ENCODE data around the gene CLASP2. TPM values are rescaled to one million over a fixed set of nuclear protein-coding genes. Genes with fewer than 3 reads are reported as not detected.

The CLASP2 gene
- total RNA-seq, 1 experiment from 2014 or later = 66.3 TPM

GRCh38 chr3:33644582-33644981, 73.5 kb downstream of the CLASP2 start:
- H3K4me1 ChIP-seq = 0 out of 2 replicates have a peak, but pooled peaks cover 3% of the 10 kb centered on the region
- Mint-ChIP-seq H3K36me3 (ENCODE audit: insufficient read depth, unreplicated experiment) (no peaks in the 10 kb centered on the region), H3K4me1 (ENCODE audit: low read depth, unreplicated experiment) (no peaks in the 10 kb centered on the region), H3K27ac (ENCODE audit: unreplicated experiment) (no peak overlapping the region), H3K9me3 (ENCODE audit: unreplicated experiment) (no peaks in the 10 kb centered on the region), H3K4me3 (ENCODE audit: unreplicated experiment) (no peak overlapping the region), H3K27me3 (ENCODE audit: insufficient read depth, unreplicated experiment) (no peaks in the 10 kb centered on the region)
- POLR2A ChIA-PET = no interaction called here
- H3K4me3 ChIP-seq (ENCODE audit: low read depth, low read length) = no peak overlapping the region
- intact Hi-C loops (cut with micrococcal nuclease; ENCODE audit: unreplicated experiment) = no loop called here
- no peak for TF ChIP-seq CTCF (IDR thresholded peaks at IDR 0.05; ENCODE audit: insufficient read depth in 1 of 2, low read depth in 1 of 2, low read length in 1 of 2, severe bottlenecking in 1 of 2, unreplicated experiment in 1 of 2)
- BruUV-seq (replicated peaks) = no TSS peak
- DNase-seq = no peak
- no peaks in the 10 kb centered on the region for H3K27me3 ChIP-seq (replicated peaks; ENCODE audit: control insufficient read depth, insufficient read depth, low read length)
- CTCF ChIA-PET = interaction anchor here (0.9 kb wide), 1 partner anchor 143 kb away, joined by 3 read pairs; no protein-coding TSS in a partner anchor
- H3K9me3 ChIP-seq = no peaks in the 10 kb centered on the region
- H3K36me3 ChIP-seq (ENCODE audit: control insufficient read depth, insufficient read depth, low read length) = no peaks in the 10 kb centered on the region

GRCh38 chr3:33642806-33643205, 75.2 kb downstream of the CLASP2 start:
- no peak for TF ChIP-seq CTCF (IDR thresholded peaks at IDR 0.05; ENCODE audit: insufficient read depth in 1 of 2, low read depth in 1 of 2, low read length in 1 of 2, severe bottlenecking in 1 of 2, unreplicated experiment in 1 of 2)
- no peaks in the 10 kb centered on the region for H3K9me3 Mint-ChIP-seq (ENCODE audit: unreplicated experiment)
- H3K36me3 ChIP-seq (ENCODE audit: control insufficient read depth, insufficient read depth, low read length) = no peaks in the 10 kb centered on the region
- peaks cover 4% of the 10 kb centered on the region for H3K36me3 Mint-ChIP-seq (ENCODE audit: insufficient read depth, unreplicated experiment)
- H3K4me3 Mint-ChIP-seq (ENCODE audit: unreplicated experiment) = no peak overlapping the region
- no TSS peak for BruUV-seq (replicated peaks)
- H3K4me1 ChIP-seq = 0 out of 2 replicates have a peak, but pooled peaks cover 3% of the 10 kb centered on the region
- no peaks in the 10 kb centered on the region for H3K4me1 Mint-ChIP-seq (ENCODE audit: low read depth, unreplicated experiment)
- POLR2A ChIA-PET = no interaction called here
- H3K27ac Mint-ChIP-seq (ENCODE audit: unreplicated experiment) = no peak overlapping the region
- DNase-seq = no peak
- H3K9me3 ChIP-seq = no peaks in the 10 kb centered on the region
- intact Hi-C loops (cut with micrococcal nuclease; ENCODE audit: unreplicated experiment) = no loop called here
- CTCF ChIA-PET = interaction anchor here (0.8 kb wide), 1 partner anchor 144 kb away, joined by 3 read pairs; no protein-coding TSS in a partner anchor
- no peak overlapping the region for H3K4me3 ChIP-seq (ENCODE audit: low read depth, low read length)
- no peaks in the 10 kb centered on the region for H3K27me3 Mint-ChIP-seq (ENCODE audit: insufficient read depth, unreplicated experiment)
- no peaks in the 10 kb centered on the region for H3K27me3 ChIP-seq (replicated peaks; ENCODE audit: control insufficient read depth, insufficient read depth, low read length)

- CTCF ChIA-PET = no interaction called here
- intact Hi-C loops (cut with micrococcal nuclease; ENCODE audit: unreplicated experiment) = no loop called here
These were observed 78.2 kb downstream of the CLASP2 start for GRCh38 chr3:33639889-33640288.

More at GRCh38 chr3:33639889-33640288, 78.2 kb downstream of the CLASP2 start:
- Mint-ChIP-seq H3K9me3 (ENCODE audit: unreplicated experiment) (no peaks in the 10 kb centered on the region), H3K27me3 (ENCODE audit: insufficient read depth, unreplicated experiment) (no peaks in the 10 kb centered on the region), H3K27ac (ENCODE audit: unreplicated experiment) (no peak overlapping the region), H3K36me3 (ENCODE audit: insufficient read depth, unreplicated experiment) (peaks cover 19% of the 10 kb centered on the region), H3K4me3 (ENCODE audit: unreplicated experiment) (no peak overlapping the region), H3K4me1 (ENCODE audit: low read depth, unreplicated experiment) (peaks cover 6% of the 10 kb centered on the region)
- Histone ChIP-seq H3K9me3 (no peaks in the 10 kb centered on the region), H3K4me1 (peaks cover 20% of the 10 kb centered on the region), H3K36me3 (ENCODE audit: control insufficient read depth, insufficient read depth, low read length) (no peaks in the 10 kb centered on the region), H3K4me3 (ENCODE audit: low read depth, low read length) (no peak overlapping the region), H3K27me3 (replicated peaks; ENCODE audit: control insufficient read depth, insufficient read depth, low read length) (no peaks in the 10 kb centered on the region)
- POLR2A ChIA-PET = interaction anchor here (0.6 kb wide), 1 partner anchor 10 kb away, joined by 3 read pairs; no protein-coding TSS in a partner anchor
- no peak for DNase-seq
- TF ChIP-seq CTCF (IDR thresholded peaks at IDR 0.05; ENCODE audit: insufficient read depth in 1 of 2, low read depth in 1 of 2, low read length in 1 of 2, severe bottlenecking in 1 of 2, unreplicated experiment in 1 of 2) = no peak
- no TSS peak for BruUV-seq (replicated peaks)

Data from Caco-2 (cell line).